Hepatic stellate cell (primary cell): Measurements from ENCODE around the gene SAFB.
A peak's percentile ranks its signal among the peaks of the same experiment; 100 is the strongest.
"Not testable (repeated sequence)": the region's sequence is repeated elsewhere in the genome, so short reads cannot be mapped to it uniquely, and the experiment has no call there.

Source experiments
- DNase-seq: peaks from one replicate; pipeline ENCODE4 v3.0.0; 2011; ENCODE audit warnings: low spot score

SAFB gene

GRCh38 chr19:5595129-5595528, 27.8 kb upstream of the SAFB start:
- DNase-seq, result no peak

- no peak for DNase-seq
Measured at GRCh38 chr19:5595745-5596144, 27.1 kb upstream of the SAFB start.

- no peak for DNase-seq
Measured at GRCh38 chr19:5600797-5601196, 22.1 kb upstream of the SAFB start.

DNA sequence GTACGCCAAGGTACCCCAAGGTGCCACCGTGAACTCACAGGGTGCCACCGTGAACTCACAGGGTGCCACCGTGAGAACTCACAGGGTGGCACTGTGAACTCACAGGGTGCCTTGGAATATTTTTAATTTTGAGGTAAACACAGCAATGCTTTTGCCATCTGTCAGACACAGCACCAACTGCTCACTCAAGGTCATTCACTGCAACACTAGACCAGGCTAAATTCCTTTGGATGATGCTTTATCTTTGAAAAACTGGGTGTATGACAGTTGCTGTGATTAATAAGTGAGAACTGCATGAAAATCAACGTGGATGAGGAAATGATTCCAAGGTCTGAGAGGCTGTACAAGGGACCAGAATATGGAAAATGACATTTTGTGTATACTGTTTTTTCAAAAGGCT, 19.3 kb upstream of the SAFB start:
- no peak for DNase-seq

- DNase-seq, result no peak
Measured at GRCh38 chr19:5605362-5605761, 17.5 kb upstream of the SAFB start.

GRCh38 chr19:5607318-5608275, 15.3 kb upstream of the SAFB start:
- DNase-seq, result no peak

DNA sequence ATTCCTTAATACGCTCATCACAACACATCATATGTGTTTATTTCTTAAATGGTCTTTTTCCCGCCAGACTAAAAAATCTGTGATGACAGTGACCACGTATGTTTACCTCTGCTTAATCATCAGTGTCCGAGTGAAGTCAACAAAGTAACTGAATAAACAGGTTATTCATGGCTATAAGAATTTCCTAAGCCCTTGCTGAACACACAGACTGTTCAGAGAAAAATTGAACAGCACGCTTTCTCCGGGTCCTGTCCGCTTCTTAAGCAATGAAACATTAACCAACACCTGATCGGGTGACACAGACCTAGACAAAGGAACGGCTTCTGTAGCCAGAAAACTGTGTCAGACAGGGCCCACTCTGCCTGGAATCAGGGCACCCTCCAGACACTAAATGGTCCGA, 14.6 kb upstream of the SAFB start:
- no peak for DNase-seq

- not testable (repeated sequence) for DNase-seq
Measured at GRCh38 chr19:5608766-5609165, 14.1 kb upstream of the SAFB start.

DNA sequence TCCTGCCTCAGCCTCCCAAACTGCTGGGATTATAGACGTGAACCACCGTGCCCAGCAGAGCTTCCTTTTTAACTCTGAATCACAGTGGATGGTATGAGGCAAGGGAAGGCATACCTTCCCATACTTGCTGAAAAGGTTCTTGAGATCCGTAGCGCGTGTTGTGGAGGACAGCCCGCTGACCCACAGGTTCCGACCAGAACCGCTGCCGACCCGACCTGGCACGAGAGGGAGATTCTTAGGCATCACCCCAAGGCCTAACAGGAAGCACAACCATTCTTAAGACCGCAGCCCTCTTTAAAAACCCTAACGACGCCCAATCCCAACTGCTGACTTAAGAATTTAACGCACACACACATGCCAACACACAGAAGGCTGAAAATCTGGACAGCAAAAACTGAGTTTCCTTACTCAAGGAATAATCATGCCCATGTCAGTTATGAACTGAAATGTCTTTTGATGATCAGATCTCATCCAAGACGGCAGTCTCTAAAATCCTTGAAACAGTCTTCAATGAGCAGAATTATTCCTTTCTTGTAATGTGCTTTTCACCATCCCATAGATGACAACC, 12.9 kb upstream of the SAFB start:
- DNase-seq, result no peak

GRCh38 chr19:5612891-5613865, 9.7 kb upstream of the SAFB start:
- DNase-seq, result no peak

DNA sequence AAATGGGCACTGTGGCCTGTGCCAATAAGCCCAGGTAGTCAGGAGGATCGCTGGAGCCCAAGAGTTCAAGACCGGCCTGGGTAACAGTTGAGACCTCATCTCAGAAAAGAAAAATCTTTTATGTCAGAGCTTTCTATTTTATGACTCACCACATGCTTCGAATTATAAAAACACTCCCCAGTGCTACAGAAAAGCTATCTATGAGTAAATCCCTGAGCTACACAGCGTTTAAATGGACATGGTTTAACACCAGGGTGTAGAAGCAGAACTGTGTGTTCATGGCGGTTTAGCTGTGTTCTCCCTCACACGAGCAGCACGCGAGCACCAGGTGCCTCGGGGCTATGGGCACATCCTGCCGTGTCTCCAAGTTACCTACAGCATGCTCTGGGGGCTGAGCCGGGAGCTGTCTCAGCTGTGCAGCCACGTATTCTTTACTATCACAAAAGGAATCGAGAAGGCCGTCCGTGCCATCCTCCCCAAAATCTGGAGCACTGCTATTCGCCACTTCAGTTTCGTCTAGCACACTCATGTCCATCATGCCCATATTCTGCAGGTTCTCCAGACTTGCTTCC, 7.0 kb upstream of the SAFB start:
- DNase-seq, result peak; percentile 42

- no peak for DNase-seq
Measured at GRCh38 chr19:5617080-5617479, 5.8 kb upstream of the SAFB start.

DNA sequence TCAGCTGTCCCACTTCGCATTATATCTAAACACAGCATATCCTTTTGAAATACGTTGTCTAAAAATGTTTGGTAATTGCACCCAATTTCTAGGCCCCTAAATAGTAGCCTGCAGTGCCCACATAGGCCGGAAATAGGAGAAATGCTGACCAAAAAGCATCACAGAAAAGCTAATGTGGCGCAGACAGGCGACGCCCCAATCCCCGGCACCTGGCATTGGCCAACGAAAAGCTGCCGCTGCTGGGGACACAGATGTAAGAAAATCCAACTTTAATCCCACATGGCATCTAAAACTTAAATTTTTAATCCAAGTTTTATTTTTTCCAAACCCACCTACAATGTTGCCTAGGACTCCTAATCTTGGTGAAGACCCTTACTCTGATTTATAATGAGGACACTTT, 4.3 kb upstream of the SAFB start:
- DNase-seq, result no peak

GRCh38 chr19:5619946-5620345, 2.9 kb upstream of the SAFB start:
- no peak for DNase-seq

DNA sequence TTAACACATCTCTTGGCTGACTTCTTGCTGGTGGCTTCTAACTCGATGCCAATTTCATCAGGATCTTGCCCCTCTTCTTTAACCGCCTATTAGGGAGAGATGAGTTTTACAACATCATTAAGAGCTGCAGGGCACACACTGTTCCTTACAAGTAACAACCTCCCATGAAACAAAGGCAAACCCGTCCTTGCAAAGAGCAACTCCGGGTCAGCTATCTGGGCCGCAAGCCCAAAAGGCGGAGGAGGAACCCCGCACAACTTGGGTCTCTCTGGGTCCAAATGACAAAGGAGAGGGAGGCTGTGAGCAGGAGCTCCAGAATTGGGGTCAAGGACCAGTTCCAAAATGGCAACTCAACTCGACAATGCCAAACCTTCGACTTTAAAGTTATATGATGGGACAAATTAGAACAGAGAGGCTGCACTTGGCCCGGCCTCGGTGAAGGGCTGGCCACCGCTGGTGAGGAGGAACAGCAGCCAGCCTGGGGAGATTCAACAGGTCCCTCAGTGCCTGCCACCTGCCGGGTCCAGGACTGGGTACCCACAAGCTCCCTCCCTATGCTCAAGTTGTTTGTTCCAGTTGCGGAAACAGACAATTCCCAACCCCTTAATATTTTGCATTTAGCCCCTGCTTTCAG, 1.5 kb upstream of the SAFB start:
- DNase-seq, result no peak

- no peak for DNase-seq
Measured at GRCh38 chr19:5621945-5622464, 878 bp upstream of the SAFB start.

- DNase-seq, result no peak
Measured at GRCh38 chr19:5623397-5624017, 624 bp downstream of the SAFB start.

- peak; percentile 40 for DNase-seq
Measured at GRCh38 chr19:5624018-5624663, 1.3 kb downstream of the SAFB start.

DNA sequence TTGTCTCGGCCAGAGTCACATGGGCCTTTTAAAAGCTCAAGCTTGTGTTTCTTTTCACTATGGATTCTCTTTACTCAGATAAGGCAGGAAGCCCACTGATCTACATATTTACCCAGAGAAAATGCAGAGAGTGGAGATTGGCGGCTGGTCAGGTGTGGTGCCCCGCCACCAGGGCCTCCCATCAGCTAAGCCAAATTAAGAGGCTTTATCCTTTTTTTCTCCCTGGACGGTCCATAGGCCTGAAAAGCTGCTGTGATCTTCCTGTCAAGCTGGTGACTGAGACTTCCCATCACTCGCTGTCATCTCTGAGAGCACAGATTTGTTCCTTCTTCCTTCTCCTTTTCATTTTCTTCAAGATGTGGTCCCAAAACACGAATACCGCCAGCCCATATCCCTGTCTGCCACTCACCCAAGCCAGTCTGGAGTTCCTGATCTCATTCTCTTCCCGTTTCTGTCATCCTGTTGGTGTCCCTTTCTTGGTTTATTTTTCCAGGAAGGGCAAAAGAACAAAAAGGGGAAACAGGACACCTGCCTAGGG, 1.9 kb downstream of the SAFB start:
- no peak for DNase-seq

GRCh38 chr19:5625641-5626040, 2.8 kb downstream of the SAFB start:
- DNase-seq, result no peak
